A172 (cell line): ENCODE data around the gene TDRD7. TPM values are rescaled to one million over a fixed set of nuclear protein-coding genes. Genes with fewer than 3 reads are reported as not detected.

Experiments
- DNase-seq: peaks from one replicate; pipeline ENCODE4 v3.0.0-alpha.2; 2015; ENCODE audit warnings: low spot score
- total RNA-seq: library from RNA; depleted of rRNA; stranded (reverse); fragments of >200 nt; shearing (Covaris generic); gene quantifications from 2 replicates; pipeline ENCODE4 v1.2.3, GENCODE V29; 2014

The TDRD7 gene
- total RNA-seq, 1 experiment from 2014 or later, result 23.9 TPM

GRCh38 chr9:97387936-97388684 lies 23.8 kb upstream of the TDRD7 start:
- no peak for DNase-seq

GRCh38 chr9:97388721-97389238 lies 23.1 kb upstream of the TDRD7 start:
- no peak for DNase-seq

- DNase-seq, result no peak
These were observed 22.6 kb upstream of the TDRD7 start for GRCh38 chr9:97389249-97389648.

GRCh38 chr9:97390791-97391406 lies 21.0 kb upstream of the TDRD7 start:
- no peak for DNase-seq

DNA sequence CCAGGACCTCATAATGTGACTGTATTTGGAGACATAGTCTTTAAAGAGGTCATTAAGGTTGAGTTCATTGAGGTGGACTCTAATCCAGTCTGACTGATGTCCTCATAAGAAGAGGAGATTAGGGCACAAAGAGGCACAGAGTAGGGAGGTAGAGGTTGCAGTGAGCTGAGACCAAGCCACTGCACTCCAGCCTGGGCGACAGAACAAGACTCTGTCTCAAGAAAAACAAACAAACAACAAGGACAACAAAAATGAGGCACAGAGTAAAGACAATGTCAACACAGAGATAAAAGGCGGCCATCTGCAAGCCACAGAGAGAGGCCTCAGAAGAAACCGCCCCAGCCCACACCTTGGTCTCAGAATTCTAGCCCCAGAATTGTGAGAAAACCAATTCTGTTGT lies 17.0 kb upstream of the TDRD7 start:
- DNase-seq, result no peak

DNA sequence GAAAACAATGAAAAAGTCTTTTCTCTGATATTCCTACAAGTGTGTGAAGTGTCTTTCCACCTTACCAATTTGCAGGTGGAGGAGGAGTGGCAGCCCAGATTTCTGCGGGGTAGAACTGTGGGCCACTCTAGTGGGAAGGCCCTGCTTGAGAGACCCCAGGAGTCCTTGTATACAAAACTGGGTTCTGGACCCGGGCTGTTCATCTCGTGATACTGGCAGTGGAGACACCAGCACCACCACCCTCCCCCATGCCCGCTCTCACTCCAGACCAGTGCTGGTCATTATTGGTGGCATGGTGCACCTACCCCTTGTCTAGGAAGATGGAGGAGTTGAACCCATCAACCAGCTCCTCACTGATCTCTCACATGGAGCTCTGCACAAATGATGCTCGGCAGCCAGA lies 16.2 kb upstream of the TDRD7 start:
- DNase-seq, result no peak

DNA sequence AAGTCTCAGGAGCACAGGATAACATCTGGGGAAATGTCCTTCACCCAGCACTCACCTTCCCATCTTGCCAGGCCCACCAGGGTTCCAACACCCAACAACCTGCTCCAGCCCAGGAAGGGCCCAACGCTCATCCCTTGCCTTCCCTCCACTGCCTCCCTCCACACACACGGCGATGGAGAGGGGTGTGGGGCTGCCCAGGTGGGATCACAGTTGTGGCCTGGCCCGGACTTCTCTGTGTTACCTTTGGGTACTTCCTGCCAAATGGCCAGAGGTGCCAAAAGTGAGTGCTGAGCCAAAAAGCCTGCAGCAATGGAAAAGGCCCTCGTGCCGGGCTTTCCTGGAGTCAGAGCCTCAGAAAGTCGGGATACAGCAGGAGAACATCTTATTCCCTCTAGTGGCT lies 15.6 kb upstream of the TDRD7 start:
- no peak for DNase-seq

DNA sequence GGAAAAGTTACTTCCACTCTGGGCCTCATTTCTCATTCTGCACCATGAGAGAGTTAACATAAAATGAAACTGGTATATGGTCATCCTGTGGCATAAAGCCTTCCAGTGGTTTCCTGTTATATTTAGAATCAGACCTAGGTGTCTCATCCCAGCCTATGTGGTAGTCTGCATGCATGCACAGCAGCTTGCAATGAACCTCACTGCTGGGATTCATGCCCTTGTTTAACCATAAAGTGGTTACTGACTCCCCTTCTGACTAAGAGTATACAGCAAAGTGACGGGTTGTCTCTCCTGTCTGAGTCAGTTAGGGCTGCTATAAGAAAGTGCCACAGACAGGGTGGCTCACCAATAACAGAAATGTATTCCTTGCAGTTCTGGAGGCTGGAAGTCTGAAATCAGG lies 14.7 kb upstream of the TDRD7 start:
- no peak for DNase-seq

- DNase-seq, result peak; percentile 86
These were observed 12.7 kb upstream of the TDRD7 start for GRCh38 chr9:97398999-97399758.

DNA sequence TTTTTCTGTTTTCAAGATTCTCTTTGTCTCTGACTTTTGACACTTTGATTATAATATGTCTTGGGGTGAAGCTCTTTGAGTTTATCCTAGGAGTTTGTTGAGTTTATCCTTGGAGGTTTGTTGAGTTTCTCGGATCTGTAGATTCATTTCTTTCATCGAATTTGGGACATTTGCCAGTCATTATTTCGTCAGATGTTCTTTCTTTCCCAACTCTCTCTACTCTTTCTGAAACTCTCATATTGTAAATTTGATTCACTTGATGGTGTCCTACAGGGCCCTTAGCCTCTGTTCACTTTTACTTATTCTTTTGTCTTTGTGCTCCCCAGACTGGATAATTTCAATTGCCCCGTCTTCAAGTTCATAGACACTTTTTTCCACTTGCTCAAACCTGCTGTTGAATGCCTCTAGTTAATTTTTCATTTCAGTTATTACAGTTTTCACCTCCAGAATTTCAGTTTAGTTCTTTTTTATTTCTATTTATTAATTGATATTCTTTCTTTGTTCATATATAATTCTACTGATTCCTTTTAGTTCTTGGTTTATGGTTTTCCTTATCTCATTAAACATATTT lies 8.1 kb upstream of the TDRD7 start:
- no peak for DNase-seq

DNA sequence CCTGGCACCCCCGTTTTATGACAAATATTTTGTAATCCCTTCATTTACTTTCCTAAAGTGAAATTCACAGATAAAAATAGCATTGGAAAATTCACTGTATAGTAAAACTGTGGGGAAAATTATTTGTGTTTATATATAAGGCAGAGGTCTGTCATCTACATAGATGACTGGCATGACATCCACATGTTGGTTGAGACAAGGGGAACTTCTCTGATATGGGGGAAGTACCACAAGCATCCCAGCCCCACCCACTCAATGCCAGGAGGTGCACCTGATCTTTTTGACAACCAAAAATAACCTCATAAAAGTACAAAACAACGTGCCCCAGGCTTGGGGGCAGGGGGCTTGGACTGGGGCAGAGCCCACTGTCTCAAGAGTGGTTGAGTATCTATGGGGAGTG lies 6.3 kb upstream of the TDRD7 start:
- DNase-seq, result no peak

- no peak for DNase-seq
These were observed 5.2 kb upstream of the TDRD7 start for GRCh38 chr9:97406620-97407177.

GRCh38 chr9:97408562-97408961 lies 3.3 kb upstream of the TDRD7 start:
- DNase-seq, result no peak

DNA sequence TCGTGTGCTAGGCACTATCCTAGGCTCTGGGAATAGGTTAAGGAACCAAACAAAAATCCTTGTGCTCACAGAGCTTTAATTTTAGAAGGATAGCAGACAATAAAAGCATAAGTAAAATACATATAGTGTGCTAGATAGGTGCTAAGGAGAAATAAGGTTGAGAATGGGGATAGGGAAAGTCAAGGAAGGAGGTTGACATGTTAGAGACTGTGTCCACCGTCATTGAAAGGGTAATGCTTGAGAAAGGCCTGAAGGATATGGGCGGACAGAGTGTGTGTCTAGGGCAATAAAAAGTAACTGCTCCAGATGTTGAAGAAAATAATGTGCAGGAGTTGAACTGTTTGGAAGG lies 482 bp upstream of the TDRD7 start:
- DNase-seq, result no peak

DNA sequence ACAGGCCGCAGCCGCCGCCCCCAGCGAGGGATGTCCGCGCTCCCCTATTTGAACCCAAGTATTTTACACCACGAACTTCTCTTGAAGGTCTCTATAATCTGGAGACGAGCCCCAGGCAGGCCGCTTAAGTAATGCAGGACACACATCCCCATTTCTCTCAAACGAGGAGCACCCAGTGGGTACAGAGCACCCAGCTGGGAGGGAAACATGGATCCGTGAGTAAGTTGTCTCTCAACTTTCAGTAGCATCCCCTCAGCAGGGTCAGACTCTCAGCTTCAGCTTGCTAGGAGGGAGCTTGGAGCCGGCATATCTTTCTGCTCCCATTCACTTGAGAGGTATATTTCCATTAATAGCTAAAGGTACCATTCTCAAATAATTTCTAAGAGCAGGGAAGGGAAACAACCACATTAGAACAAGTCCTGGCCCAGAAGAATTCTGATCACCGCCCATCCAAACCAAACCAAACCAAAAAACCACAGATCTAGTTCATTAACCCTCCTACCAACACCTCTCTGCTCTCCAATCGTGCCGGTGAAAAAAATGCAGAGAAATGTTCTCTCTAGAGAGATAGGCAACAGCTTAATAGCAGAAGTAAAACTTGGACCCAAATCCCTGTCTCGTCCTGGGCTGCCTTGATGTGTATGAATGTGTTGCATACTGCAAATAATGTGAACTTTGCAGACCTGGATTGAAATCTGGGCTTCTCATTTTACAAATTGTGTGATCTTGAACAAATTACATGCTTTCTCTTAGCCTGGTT lies 910 bp downstream of the TDRD7 start:
- peak; percentile 19 for DNase-seq

DNA sequence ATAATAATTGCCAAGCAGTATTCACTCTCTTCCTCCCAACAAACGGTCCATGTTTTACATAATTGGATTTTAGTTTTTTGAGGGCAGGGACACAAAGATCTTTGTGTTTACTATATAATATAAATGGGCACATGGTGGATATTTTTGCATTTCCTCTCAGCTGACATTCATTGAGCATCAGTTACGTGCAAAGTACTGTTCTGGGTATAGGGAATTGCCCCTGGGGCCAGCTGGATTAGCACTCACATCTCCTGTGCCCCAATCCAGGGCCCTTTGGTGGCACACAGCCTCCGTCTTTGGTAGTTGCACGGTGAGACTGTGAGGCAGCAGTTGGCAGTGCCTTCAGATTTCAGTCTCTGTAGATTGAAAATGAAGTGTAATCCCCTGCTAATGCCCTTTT lies 1.6 kb downstream of the TDRD7 start:
- DNase-seq, result no peak

DNA sequence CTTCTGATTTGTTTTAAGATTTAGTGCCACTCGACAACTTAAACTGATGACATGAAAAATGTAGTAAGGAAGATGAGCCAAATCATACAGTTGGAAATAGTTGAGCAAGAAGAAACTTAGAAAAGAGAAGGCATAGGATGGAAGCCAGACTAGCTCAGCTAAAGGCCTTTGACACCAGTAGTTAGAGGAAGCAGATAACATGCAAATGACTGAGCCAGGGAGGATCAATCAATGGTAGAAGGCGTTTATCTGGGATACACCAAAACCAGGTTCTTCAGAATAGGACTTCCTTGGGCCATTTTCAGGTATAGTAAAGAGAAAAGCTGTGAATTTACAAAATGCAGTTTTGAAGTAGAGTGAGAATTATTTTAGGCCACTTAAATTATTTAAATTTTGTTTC lies 3.2 kb downstream of the TDRD7 start:
- DNase-seq, result no peak

- no peak for DNase-seq
These were observed 7.0 kb downstream of the TDRD7 start for GRCh38 chr9:97418880-97419279.

DNA sequence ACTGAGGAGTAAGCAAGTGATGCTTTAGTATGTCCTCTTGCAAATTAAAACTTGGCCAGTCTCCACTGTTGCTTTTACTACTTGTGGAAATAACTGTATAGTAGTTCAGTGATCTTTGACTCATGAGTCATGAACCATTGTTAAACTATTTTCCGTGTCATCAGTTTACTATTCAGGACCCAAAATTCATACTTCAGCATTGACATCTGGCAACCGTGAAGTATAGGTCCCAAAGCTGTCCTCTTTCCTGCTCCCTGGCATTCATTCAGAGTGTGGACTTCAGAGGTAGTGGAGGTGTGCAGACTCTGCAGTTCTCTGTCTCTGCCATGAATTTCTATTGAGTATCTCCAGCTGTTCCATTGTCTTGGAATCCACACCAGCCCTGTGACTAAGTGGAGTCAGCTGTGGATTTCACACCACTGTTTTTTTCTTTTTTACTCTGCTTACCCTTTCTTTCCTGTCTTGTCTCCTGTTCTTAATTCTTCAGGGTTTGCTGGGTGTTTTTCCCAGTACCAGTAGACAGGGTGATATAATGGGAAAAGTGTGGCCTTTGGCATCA lies 7.5 kb downstream of the TDRD7 start:
- peak; percentile 46 for DNase-seq

DNA sequence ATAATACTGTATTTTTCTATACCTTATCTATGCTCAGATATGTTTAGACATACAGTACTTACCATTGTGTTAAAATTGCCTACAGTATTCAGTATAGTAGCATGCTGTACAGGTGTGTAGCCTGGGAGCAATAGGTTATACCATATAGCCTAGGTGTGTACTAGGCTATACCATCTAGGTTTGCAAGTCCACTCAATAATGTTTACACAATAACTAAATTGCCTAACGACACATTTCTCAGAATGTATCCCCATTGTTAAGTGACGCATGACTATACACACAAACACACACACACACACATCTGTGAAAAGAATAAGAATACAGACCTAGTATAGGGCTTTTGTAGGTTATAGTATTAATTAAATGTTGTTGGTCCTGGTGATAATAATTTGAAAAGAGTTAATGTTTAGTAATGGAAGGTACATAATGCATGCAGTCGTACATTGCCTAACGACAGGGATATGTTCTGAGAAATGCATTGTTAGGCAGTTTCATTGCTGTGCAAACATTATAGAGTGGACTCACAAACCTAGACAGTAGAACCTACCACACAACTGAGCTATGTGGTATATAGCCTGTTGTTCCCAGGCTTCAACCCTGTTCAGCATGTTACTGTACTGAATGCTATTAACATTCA lies 13.6 kb downstream of the TDRD7 start:
- no peak for DNase-seq

GRCh38 chr9:97425973-97426336 lies 14.1 kb downstream of the TDRD7 start:
- no peak for DNase-seq
